CD4-positive, alpha-beta T cell treated with Interleukin-15 for 1 hour (primary cell): Measurements from ENCODE around the gene PIGT.
A peak's percentile ranks its signal among the peaks of the same experiment; 100 is the strongest.

ENCODE experiments used
- DNase-seq: peaks from one replicate; pipeline ENCODE4 v3.0.0-alpha.2; 2020

PIGT gene

DNA sequence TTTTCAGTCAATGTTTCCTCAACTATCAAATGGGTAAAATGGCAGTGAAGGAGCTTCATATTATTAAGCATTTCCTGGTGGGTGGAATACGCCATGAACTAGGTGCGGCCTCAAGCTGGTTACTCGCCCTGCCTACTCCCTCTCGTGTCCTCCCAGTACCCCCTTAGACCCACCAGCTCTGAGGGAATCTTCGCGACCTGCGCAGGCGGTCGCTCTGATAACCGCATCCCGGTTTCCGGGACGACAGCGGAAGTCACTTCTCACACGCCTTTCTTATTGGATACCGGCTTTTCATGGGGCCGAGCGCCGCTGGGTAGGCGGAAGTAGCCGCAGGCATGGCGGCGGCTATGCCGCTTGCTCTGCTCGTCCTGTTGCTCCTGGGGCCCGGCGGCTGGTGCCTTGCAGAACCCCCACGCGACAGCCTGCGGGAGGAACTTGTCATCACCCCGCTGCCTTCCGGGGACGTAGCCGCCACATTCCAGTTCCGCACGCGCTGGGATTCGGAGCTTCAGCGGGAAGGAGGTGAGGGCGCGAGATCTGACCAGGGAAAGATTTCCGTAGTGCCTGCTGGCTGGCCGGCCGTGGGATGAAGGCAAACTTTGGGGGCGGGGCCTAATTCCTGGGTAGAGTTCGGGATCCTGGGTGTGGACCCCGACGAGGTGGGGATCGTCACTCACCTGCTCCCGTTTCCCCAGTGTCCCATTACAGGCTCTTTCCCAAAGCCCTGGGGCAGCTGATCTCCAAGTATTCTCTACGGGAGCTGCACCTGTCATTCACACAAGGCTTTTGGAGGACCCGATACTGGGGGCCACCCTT is at the start of gene PIGT:
Gene PIGT, plus strand, starts transcription at position 320 of the 816 bp plus-strand sequence. Its CDS starts 16 bp downstream, at position 336.
- DNase-seq: peak; percentile 91

DNA sequence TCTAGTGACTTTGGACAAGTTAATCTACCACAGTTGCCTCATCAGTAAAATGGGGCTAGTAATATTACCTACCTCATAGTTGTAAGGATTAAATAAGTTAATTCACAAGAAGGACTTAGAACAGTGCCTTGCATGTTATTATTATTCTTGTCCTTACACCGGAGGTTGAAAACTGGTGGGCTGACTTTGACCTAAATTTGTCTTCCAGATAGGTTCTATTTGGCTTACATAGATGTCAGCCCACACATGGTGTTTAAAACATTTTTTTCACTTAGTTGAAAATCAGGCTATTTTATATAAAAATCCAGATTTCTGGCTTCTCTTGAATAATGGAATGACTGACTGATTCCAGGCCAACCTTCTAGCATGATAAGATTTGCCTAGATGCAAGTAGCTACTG is 49.7 kb upstream of the PIGT start:
- no peak for DNase-seq

DNA sequence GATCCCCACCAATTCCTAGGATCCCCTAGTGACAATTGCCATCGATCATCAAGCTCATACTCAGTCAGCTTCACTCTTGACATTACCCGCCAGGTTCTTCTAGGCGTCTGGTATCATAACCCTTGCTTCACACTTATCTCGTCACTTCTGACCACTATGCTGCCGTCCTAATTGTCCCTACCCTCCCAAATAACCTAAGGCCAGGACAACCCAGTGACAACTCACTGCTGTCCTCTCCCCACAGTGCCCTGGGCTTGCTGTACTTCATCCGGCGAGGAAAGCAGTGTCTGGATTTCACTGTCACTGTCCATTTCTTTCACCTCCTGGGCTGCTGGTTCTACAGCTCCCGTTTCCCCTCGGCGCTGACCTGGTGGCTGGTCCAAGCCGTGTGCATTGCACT is 49.3 kb upstream of the PIGT start:
- no peak for DNase-seq

- DNase-seq: no peak
Measured at GRCh38 chr20:45367126-45367525, 48.8 kb upstream of the PIGT start.

DNA sequence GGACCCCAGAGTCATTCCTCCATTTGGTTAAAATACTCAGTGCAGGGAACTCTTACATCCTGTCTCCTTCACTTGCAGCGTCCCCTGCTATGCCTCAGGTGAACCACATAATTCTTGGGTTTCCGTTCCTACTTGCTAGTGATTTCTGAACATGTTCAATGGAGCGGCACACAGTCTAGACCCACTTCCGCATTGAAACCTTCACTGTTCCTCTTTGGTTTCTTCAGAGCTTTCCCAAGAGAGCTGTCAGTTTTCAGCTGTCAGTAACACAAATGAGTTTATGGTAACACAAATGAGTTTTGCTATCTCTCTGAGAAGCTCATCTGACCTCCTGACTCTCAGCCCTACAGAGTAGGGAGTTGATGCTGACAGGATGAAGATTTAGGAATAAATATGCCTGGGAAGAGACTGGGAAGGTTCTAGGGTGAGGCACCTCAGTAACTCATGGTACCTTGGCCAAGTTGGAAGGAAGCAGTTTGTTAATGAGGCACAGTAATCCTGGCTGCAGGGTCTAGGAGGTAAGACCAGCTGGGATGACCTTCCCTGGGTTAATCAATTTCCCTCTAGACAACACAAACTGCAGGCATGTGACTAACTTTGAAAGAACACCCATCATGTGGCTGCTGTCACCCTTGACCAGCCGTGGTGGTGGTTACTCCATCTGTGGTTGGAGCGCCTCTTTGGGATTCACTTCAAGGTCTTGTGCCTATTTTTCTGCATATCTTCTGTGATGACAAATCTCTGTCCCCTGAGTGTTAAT is 47.5 kb upstream of the PIGT start:
- peak; percentile 72 for DNase-seq

DNA sequence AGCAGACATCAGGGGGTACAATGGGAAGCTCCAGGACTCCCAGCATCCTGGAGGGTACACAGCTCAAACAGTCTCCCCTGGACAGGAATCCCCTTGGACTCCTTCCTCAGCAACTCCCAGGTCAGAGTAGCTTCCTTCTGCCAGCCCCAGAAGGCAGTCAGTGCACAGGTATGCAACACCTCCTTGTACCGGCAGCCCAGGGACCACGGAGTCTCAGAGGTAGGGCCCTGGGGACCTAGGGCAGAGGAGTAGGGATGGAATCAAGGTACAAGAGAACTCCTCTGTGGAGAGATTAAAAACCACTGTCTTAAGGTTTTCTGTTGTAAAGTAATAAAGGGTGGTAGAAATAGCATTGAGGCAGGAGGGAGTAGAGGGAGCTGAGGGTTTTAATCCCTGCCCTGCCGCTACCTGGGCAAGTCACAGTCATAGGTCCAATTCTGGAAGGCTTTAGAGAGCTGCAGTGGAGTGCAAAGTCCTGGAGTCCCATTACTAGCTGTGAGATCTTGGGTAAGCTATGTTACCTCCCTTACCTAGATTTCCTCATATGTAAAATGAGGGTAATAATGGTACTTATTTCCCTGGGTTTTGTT is 45.3 kb upstream of the PIGT start:
- no peak for DNase-seq

DNA sequence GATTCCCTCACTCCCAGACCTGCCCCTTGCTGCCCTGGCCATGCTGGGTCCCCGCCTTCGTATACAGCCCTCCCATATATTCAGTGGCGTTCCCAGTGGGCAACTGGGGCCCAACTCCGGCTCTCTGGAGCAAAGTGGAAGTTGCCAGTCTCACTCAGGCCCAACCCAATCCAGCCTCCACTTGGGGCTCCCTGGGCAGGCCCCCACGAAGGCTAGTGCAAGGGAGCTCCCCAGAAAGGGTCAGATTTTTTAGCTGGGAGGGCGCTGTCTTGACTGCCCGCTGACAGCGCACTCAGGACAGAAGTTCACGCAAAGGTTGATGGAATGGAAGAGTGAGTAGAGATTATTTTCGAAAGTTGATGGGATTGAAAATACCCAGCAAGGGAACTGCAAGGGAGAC is 43.7 kb upstream of the PIGT start:
- no peak for DNase-seq

DNA sequence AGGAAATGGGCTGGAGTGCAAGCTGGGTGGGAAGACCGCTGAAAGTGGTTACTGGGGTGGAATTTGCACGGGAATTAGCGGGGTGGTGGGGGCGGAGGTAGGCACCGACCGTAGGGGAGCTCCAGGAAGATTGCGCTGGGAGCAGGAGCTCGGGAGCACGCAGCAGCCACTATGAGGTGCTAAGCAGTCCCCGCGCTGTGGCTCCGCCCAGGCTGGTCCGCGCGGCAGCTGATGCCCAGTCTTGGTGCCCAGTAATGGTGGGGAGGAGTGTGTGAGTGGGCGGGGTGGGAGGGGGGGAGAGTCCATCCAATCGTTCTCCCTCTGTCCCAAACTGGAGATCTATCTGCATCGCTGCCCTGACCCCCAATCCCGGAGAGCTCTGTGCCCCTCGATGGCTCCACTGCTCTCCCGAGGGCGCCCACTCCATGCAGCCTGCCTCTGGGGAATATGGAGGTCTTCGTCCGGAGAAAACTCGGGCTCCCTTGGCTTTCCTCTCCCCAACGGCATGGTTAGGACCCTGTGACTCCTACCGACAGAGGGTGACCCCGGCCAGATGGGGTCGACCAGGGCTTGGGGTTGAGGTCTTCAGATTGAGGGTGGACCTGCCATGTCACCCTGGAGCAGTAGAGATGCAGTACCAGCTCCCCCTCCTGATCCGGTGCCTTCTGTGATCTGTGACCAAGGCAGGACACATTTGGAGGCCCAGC is 43.1 kb upstream of the PIGT start:
- no peak for DNase-seq

GRCh38 chr20:45373353-45374100 is 42.4 kb upstream of the PIGT start:
- peak; percentile 87 for DNase-seq

GRCh38 chr20:45374101-45374467 is 41.9 kb upstream of the PIGT start:
- DNase-seq: no peak

- no peak for DNase-seq
Measured at GRCh38 chr20:45374966-45375365, 41.0 kb upstream of the PIGT start.

DNA sequence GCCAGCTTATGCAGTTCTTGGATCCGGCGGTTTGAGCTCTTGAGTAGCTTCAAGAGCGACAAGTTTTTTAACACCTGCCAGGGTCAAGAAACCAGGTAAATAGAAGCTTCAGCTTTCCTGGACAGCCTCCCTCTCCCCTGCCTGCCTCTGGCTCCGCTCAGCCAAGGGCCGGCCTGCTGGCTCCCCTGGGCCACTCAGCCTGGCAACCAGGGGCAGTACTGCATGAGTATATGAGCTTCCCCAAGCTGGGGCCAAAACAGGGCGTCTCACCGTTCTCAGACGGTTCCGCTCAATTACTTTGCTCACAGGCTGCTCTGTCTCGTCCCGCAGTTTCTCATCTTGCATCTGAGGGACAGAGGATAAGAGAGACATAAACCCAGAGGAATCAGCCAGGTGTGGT is 38.7 kb upstream of the PIGT start:
- no peak for DNase-seq

- no peak for DNase-seq
Measured at GRCh38 chr20:45378191-45378590, 37.8 kb upstream of the PIGT start, which contains the start of gene TP53TG5. Gene TP53TG5 (minus strand): TSS chr20:45378325. CDS start chr20:45378236, 89 bp downstream.

GRCh38 chr20:45387274-45387673 is 28.7 kb upstream of the PIGT start:
- DNase-seq: no peak

DNA sequence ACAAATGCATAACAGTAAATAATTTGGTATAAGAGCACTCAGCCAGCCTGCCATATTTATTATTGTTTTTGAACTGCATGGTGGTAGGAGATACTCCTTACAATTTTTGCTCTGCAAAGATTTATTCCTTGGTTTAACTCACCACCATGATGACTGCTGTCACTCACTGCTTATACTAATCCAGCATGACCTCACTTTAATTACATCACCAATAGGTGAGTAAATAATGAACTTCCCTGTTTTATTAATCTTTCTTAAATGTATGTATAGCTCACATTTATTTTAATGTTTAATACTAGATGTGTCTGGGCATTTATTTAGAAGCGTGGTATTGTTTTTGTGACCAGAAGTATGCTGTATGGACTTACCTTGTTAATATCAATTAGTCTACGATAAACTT is 25.0 kb upstream of the PIGT start:
- DNase-seq: no peak

GRCh38 chr20:45391559-45391958 is 24.4 kb upstream of the PIGT start:
- DNase-seq: no peak

- no peak for DNase-seq
Measured at GRCh38 chr20:45392733-45393132, 23.2 kb upstream of the PIGT start.

GRCh38 chr20:45394221-45395113 is 21.5 kb upstream of the PIGT start:
- no peak for DNase-seq

DNA sequence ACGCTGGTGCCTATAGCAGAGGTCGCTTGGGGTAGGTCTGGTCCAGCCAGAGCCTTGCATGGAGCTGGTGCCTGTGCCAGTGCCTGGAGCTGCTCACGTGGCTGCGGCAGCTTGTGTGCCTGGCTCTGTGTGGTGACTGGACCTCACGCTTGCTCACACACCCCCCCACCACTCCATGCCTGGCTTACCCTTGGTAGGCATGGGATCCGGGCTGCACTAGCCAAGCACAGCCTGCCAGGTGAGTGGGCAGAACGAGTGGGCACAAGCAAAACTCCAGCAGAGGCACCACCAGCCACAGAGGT is 20.9 kb upstream of the PIGT start:
- no peak for DNase-seq

DNA sequence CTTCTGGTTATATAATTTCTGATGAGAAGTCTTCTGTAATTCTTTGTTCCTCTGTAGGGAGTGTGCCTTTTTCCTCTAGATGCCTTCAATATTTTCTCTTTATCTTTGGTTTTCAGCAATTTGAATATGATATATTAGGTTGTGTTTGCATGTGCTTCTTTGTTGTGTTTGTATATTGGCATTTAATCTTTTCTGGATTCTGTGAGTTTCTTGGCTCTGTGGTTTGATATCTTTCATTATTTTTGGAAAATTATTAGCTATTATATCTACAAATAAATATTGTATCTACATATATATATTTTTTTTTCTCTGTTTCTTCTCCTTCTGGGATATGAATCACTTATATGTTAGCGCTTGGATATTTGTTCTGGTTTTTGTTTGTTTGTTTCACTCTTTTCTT is 16.9 kb upstream of the PIGT start:
- DNase-seq: no peak

DNA sequence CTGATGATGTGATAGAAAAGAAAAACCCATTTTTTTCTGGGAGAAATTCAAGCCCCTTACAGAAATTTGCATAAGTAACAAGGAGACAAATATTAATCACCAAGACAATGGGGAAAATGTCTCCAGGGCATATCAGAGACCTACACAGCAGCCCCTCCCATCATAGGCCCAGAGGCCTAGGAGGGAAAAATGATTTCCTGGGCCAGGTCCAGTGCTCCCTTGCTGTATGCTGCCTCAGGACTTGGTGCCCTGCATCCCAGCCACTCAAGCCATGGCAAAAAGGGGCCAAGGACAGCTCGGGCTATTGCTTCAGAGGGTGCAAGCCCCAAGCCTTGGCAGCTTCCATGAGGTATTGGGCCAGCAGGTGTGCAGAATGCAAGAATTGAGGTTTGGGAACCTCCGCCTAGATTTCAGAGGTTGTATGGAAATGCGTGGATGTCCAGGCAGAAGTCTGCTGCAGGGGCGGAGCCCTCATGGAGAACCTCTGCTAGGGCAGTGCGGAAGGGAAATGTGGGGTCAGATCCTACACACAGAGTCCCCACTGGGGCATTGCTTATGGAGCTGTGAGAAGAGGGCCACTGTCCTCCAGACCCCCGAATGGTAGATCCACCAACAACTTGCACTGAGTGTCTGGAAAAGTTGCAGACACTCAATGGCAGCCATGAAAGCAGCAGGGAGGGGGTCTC is 15.5 kb upstream of the PIGT start:
- no peak for DNase-seq
